Left lobe of liver (tissue), 2 donors: ENCODE measurements around the gene ZCCHC18. TPM values are rescaled to one million over a fixed set of nuclear protein-coding genes. Genes with fewer than 3 reads are reported as not detected.

ENCODE experiments used
- ATAC-seq: fragments of 200-7000 bp; cut with Tn5 transposase; one replicate; pipeline ENCODE4 v1.9.1; 2020; ENCODE audit warnings: mild to moderate bottlenecking, moderate library complexity
- DNase-seq: peaks from one replicate; pipeline ENCODE4 v3.0.0-alpha.2; 2020; ENCODE audit warnings: low spot score
- total RNA-seq: library from RNA; stranded (reverse); gene quantifications from one replicate; pipeline ENCODE4 v1.2.1, GENCODE V29; 2021
- donor health status: DM: no; HTN: no; CAD: no; lungs with moderate emphysema.
- donor health status: DM: no; HTN: yes; CAD: no.

ZCCHC18 gene
- total RNA-seq, 1 donor from 2014 or later = not detected

DNA sequence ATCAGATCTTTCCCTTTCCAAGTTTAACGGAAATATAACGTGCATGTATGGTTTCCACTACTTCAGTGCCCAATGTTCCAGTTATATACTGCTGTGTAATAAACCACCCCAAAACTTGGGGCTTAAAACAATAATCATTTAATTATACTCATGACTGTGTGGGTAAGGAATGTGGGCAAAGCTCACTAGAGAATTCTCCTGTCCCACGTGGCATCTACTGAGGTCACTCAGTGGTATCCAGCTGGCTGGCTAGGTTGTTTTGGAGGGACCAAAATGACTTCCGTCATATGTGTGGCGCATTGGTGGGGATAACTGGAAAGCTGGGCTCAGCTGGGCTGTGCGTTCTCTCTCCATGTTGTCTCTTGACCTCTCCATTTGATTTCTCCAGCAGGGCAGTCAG, 18.5 kb downstream of the ZCCHC18 start:
- ATAC-seq = no peak

DNA sequence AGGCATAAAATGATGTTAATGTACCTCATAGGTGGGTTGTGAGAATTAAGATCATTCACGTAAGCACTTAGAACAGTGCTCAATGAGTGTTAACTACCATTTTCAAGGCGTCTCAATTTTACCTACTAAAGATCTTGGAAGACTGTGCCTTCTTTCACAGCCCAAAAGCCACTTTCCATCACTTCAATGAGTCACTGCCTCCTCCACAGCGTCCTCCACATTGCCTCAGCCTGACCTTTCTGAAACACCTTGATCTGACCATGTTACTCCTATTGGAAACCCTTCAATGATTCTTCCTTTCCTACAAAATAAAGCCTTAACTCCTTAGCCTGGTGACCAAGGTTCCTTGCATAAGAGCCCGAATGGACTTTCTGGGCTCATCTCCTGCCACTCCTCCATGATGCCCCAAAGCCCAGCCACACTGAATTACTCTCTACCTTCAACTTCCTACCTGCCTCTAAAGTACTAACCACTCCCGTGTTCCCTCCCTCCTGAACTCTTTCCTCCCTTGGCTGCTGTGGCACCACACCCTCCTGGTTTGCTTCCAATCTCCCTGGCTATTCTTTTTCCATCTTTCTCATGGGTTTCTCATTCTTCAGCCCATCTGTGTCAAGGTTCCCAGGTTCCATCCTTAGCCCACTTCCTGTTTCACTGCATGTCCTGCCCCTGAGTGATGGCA, 22.4 kb downstream of the ZCCHC18 start:
- DNase-seq (no peak), ATAC-seq (no peak)

More for the DNA sequence above, 18.5 kb downstream of the ZCCHC18 start:
- no peak for DNase-seq

GRCh38 chrX:104135677-104136076, 23.4 kb downstream of the ZCCHC18 start:
- DNase-seq (no peak), ATAC-seq (no peak)

DNA sequence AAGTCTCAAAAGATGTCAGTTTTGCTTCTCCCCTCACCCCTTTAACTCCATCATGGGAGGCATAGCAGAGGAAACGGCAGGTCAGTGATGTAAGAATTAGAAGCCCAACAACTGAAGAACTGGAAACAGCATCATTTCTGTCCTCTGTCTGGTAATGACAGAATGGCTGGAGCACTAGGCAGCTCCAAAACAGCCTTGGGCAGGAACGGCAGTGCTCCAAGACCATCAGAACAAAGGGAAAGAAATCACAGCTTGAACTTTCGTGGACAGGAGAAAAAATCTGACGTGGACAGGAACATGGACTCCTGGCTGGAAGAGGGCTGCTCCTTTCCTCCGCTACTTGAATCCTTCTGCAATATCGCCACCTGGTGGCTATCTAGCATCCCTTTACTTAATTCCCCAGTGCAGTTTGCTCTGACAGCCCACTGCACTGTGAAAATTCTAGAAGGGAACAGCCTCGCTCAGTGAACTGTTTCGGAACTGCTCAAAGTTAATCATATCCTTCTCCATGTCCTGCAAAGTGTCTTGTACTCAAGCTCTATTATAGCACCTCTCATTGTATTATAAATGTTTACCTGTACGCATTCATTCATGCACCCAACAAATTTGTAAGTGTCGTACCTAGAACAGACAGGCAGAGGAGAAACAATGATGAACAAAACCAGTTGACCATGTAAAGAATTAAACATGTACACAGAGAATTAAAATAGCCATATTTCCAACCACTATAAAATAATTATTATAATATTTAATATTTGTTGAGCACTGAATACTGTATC, 24.1 kb downstream of the ZCCHC18 start:
- DNase-seq (peak; percentile 47), ATAC-seq (peak; percentile 97)

- no peak for ATAC-seq
- no peak for DNase-seq
Measured at GRCh38 chrX:104137496-104137895, 25.2 kb downstream of the ZCCHC18 start.

DNA sequence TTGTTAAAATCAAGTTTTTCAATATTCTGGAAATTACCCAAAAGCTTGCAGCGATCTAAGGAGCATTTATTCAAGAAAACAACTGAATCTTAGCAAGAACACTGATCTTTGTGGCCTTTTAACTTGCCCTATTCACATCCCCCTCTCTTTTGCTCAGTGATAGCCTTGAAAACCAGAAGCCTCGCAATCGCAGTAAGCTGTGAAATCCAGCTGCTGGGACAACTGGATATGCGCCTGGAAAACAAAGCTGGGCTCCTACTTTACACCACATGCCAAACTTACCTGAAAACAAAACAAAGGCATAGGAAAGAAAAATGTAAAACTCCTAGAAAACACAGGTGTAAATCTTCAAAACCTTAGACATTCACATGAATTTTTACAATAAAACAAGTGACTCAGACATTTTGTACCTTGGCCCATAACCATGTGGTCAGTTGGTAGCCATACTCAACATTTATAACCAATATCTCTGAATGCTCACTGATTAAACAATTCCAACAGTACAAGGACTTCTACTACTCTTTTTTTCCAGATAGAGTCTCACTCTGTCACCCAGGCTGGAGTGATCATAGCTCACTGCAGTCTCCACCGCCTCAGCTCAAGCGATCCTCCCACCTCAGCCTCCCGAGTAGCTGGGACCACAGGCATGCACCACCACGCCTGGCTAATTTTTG, 28.9 kb downstream of the ZCCHC18 start:
- no peak for ATAC-seq
- DNase-seq = no peak

- ATAC-seq (no peak), DNase-seq (no peak)
Measured at GRCh38 chrX:104151037-104151436, 38.7 kb downstream of the ZCCHC18 start.

- ATAC-seq = peak; percentile 97
- peak; percentile 78 for DNase-seq
Measured at GRCh38 chrX:104156630-104157529, 44.6 kb downstream of the ZCCHC18 start, which contains the start of gene SLC25A53. Gene SLC25A53 (minus strand): TSS chrX:104157009. CDS start chrX:104105257, 51,752 bp downstream.

Other genes starting within 250 kb of the ZCCHC18 start
- 0.28 TPM for gene TMSB15B, start 149.9 kb upstream of the ZCCHC18 start, total RNA-seq
- gene H2BW1, start 98.8 kb upstream of the ZCCHC18 start, total RNA-seq = not detected
- gene H2BW2, start 72.6 kb upstream of the ZCCHC18 start, total RNA-seq = not detected
- 0.18 TPM for gene TMSB15C, start 36.3 kb upstream of the ZCCHC18 start, total RNA-seq
- gene SLC25A53, start 44.5 kb downstream of the ZCCHC18 start, total RNA-seq = 4.3 TPM
- gene FAM199X, start 53.9 kb downstream of the ZCCHC18 start, total RNA-seq = 5.9 TPM
- gene ESX1, start 142.4 kb downstream of the ZCCHC18 start, total RNA-seq = not detected